HG03280 (cell line): ENCODE measurements around the gene CD164L2.
"Not testable (repeated sequence)": the region's sequence is repeated elsewhere in the genome, so short reads cannot be mapped to it uniquely, and the experiment has no call there.

Experiments used
- ATAC-seq: cut with Tn5 transposase; IDR thresholded peaks from one replicate; pipeline ENCODE4 v1.9.1; 2021; ENCODE audit warnings: mild to moderate bottlenecking, moderate library complexity; ENCODE audit not compliant: unreplicated experiment

CD164L2 gene

DNA sequence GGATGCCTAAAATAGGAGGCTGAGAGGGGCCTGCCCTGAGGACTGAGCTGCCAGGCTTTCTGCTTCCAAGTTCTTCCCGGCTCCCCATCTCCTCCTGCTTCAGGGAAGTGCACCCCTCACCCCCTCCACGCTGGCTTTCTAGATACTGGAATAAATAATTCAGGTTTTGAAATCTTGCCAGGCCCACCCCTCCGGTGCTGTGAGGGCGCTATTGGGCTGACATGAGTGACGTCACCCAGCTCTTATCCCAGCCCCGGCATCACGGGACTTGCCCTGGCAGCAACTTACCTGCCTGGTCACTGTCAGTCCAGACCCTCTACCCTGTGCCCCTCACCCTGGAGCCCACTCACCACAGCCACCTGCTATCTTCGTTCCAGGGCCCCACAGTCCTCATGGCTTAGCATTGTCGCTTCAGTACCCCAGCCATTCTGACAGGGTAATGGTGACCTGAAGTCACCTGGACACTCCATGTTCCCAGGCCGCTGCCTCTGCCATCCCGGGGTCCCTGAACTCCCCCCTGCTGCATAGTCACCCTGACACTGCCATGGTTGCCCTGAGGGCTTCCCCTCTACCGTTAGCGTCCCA lies 8.5 kb upstream of the CD164L2 start:
- ATAC-seq, result no peak

DNA sequence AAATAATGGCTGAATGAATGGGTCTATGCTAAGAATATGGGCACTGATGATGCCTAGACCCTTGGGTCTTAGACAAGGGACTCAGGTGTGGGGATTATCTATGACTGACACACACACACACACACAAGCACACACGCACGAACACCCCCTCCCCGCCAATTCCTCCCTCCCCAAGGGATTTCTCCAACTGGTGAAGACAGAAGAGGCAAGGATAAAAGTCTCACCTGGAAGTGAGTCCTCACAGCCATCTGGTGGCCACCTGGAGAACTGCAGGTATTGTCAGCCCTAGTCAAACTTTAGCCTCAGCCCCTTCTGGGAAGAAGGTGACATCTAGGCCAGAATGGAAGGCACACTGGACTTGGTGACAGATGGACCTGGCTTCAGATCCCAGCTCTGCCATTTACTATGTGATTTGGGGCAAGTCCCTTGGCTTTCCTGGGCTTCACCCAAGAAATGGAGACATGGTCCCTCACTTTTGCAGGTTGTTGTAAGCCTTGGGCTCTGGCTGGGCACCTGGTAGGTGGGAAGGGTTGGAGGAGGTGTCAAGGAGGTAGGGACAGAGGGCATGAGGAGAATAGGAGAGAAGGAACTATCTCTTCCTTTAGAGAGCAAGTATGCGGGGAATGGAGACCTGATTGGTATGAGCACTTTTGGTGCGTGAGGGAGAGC lies 5.3 kb upstream of the CD164L2 start:
- ATAC-seq, result no peak

DNA sequence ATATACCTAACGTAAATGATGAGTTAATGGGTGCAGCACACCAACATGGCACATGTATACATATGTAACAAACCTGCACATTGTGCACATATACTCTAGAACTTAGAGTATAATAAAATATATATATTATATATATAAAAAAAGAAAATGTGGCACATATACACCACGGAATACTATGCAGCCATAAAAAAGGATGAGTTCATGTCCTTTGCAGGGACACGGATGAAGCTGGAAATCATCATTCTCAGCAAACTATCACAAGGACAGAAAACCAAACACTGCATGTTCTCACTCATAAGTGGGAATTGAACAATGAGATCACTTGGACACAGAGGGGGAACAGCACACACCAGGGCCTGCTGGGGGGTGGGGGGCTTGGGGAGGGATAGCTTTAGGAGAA lies 1.7 kb upstream of the CD164L2 start:
- not testable (repeated sequence) for ATAC-seq

DNA sequence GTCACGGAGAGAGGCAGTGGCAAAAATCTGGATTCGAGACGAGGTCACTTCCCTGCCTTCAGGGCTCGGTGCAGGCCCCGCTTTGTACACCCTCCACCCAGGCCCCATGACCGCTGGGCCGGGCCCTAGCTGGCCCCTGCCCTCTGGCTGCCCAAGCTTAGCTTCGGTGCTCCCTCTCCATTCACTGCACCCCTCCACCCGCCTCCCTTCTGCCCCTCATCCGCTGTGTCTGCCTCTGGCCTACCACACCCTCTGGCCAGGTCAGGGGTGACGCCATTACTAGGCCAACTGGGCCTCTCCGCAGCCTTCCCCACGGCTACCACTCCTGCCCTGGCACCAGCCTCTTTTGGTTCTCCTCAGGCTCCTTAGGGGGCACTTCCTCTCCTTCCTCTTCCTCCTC lies 528 bp upstream of the CD164L2 start:
- ATAC-seq, result no peak

DNA sequence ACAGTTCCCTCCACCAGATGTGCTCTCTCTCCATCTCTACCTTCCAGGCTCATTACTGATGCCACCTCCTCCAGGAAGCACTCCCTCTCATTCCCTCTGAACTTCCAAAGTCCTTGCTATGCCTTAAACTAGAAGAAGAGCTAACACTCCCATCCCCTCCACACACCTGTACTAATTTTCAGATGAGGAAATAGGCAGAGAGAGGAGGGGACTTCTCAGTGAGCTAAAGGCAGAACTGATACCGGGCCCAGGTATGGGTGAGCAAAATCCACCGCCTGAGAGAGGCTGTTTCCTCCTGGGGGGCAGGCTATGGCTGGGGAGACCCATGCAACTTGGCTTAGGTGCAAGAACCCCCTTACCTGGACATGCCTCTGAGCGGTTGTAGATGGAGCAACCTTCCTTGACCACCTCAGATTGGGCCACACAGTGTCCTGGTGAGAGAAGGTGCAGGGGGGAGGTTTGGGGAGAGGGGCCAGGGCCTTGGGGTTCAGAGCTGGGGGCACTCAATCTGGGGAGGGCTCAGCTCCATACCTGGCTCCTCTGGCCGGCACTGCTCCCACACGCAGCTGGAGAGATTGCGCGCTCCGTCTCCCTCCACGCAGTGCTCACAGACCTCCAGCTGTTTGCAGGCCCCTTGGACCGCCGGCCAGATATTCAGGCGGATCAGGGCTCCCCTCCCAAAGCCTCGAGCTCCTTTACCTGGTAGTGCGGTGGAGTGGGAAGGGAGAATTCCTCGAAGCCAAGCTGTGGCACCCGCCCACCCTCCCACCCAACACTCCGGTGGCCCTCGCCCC lies 967 bp downstream of the CD164L2 start:
- no peak for ATAC-seq

DNA sequence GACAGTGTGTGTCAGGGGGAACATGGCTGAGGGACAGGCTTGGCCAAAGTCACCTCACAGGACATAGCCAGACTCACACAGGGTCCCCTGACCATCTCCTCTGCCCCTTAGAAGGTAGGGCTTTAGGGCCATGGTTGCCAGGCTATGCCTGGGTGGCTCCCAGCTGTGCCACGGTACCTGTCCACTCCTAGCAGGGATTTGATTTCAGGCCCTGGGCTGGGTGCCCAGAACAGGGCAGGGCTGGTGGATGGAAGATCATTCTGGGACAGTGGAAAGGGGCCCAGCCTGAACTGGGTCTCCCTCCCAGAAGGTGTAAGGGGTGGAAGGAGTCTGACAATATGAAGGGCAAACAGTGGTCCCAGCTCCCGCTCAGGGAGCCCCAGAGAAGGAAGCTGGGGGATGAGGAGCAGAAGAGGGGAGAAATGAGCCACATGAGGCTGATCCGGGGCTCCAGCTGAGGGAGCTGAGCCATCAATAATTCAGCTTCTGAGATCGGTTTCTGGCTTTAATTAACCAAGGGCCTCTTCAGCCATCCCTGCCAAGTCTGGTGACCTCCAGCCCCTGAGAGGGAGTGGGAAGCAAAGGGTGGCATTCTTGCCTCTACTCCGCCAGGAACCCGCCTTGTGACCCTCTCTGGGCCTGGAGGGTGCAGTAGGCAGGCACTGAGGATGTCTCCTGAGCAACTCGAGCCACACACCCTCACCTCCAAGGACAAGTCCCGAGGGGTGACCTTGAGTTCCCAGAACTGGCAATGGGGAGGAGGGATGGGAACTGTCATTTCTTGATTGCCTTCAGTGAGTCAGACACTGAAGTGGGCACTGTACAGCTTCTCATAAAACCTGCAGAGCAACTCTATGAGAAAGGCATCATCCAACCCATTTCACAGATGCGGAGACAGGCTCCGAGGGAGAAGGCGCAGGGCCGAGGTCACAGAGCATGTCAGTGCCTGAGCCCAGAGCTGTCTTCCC lies 2.1 kb downstream of the CD164L2 start:
- no peak for ATAC-seq

DNA sequence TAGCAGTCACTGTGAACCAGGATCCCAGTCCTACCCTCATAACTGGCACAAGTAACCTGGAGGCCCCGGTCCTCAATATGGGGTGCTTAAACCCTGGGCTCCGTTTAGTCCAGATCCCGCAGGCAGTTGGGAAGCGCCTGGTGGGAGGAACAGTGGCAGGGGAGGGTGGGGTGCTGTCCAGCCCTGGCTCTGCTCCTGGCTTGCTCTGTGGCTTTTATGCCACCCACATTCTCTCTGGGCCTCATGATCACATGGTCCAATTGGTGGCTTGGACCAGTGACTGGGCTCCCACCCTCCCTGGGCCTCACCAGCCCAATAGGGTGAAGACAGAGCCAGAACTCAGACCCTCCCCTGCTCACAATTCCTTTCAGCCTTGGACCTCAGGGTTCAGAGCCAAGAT lies 2.9 kb downstream of the CD164L2 start:
- ATAC-seq, result no peak

DNA sequence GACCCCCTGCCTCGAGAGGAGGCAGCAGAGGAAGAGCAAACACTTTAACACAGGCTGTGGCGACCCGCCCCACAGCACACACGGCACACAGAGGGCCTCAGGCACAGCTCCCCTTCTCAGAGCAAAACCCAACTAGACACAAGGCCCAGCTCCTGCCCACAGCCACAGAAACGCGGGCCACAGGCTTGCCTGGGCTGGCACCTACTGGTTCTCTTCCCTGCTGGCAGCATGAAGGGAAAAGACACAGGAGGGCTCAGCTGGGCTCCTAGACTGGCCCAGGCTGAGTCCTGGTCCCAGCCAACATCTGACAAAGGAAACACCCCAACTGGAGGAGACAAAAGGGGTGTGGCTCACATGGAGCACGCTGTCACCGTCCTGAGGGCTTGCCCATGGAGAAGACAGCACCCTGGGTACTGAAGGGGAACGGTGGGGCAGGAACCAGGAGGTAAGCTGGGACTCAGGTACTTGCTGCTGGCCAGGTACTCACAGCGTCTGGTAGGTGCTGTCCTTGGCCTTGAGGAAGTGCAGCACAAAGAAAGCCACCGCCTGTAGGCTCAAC lies 3.5 kb downstream of the CD164L2 start:
- no peak for ATAC-seq

DNA sequence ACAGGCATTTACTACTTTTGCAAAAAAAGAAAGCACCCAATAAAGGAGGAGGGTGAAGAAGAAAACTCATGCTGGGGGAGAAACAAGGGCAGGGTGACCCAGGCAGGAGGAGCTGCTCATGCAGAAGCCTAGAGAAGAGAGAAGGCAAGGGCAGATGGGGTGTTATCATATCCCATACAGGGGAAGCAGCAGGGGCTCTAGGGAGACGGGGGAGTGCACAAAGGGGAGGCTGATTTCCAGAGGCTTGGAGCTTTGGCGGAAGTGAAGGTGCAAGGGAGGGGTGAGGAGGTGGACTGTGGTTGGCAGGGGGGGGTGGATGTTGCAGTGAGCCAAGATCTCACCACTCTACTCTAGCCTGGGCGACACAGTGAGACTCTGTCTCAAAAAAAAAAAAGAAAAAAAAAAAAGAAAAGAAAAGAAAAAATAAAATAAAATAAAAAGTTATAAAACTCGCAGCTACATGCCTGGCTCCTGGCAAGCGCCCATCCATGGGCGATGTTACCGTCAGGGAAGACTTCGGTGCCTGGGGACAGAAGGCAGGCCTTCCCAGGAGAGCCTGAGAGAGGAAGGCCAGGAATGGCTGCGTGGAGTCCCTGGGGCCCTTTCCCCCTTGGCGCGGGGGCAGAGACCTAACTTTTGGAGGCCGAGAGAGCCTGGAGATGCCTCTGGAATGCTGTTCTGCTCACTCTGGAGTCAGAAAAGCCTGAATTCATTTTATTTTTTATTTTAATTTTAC lies 5.2 kb downstream of the CD164L2 start:
- ATAC-seq, result no peak

DNA sequence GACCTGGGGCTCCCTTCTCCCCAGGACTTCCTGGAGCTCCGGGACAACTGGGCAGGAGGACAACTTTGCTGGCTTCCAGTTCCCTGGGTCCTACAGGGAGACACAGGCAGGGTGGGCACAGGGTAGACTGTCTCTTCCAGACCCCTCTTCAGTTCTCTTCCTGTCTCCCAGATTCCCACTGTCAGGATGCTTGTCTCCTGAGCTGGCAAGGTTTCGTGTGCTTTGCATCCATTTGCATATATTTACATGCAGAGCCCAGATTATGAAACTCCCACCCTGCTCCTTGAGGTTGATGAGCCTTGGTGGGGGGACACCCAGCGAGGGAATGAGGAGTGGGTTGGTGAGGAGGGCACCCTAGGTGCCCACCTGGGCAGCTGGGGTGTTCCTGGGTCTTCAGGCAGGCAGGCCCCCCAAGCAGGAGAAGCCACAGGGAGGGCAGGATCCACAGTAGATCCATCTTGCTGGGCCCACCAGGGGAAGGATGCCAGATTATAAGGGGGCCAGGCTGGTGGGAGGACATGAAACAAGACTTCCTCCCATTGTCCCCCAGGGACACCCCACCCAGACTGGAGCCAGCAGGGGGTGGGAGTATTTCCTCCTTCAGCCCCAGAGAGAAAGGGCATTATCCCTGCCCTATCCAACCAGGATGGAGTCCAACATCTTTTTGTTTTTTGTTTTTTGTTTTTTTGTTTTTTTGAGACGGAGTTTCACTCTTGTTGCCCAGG lies 8.6 kb downstream of the CD164L2 start, which contains the start of gene FCN3:
Gene FCN3 (minus strand): TSS at position 463 of the 725 bp plus-strand sequence. CDS start 6 bp downstream, at position 457.
- ATAC-seq, result no peak

DNA sequence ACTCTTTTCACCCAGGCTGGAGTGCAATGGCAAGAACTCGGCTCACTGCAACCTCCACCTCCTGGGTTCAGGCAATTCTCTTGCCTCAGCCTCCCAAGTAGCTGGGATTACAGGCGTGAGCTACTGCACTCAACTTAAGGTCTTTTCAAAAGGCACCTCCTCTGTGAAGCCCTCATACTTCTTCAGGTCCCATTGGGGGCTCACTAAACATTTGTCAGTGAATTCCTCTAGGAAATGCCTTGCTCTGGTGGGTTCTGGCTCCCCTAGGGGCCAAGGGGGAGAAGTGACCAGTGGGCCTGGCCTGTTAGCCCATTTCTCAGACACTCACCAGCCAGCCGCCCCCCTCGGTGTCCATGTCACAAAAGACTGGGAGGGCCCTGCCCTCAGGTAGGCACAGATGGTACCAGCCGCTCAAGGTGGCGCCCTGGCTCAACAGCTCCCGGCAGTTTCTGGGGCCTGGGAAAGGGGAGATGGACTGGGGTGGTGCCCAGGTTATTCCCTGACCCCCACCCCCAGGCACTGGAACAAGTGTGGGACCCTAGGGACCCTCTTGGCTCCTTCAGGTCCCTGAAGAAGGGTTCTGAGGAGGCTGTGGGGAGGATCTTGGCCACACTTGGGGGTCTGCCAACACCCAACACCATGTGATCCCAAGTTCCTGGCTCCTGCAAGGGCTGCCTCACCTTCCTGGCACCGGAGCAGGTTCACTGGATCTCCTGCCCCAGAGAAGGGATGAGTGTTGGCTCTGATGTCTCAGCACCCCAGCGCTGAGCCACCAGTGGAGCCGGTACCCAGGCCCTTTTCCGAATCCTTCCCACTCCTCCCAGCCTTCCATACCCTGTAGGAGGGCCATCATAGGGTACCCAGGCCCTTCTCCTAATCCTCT lies 10.1 kb downstream of the CD164L2 start:
- ATAC-seq, result no peak

DNA sequence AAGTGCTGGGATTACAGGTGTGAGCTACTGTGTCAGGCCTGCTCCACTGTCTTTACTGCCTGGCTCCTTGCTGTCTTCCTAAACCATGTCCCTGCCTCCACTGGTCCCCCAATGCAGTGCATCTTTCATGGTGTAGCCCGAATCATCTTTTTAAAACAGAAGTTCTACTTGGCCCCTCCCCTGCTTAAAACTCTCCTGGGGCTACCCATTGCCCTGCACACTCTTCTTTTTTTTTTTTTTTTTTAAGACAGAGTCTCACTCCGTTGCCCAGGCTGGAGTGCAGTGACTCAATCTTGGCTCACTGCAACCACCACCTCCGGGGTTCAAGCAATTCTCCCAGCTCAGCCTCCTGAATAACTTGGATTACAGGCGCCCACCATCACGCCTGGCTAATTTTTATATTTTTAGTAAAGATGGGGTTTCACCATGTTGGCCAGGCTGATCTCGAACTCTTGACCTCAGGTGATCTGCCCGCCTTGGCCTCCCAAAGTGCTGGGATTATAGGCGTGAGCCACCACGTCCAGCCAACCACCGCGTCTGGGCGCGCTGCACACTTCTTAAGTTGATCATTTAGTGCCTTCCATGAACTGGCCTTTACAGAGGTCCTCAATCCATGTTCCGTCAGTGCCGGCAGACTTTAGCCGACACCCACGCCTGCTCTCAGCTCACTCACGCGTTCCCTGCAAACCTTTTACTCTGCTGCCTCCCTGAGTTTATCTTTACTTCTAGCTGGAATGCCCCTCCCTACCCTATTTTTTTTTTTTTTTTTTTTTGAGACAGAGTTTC lies 10.9 kb downstream of the CD164L2 start:
- no peak for ATAC-seq

DNA sequence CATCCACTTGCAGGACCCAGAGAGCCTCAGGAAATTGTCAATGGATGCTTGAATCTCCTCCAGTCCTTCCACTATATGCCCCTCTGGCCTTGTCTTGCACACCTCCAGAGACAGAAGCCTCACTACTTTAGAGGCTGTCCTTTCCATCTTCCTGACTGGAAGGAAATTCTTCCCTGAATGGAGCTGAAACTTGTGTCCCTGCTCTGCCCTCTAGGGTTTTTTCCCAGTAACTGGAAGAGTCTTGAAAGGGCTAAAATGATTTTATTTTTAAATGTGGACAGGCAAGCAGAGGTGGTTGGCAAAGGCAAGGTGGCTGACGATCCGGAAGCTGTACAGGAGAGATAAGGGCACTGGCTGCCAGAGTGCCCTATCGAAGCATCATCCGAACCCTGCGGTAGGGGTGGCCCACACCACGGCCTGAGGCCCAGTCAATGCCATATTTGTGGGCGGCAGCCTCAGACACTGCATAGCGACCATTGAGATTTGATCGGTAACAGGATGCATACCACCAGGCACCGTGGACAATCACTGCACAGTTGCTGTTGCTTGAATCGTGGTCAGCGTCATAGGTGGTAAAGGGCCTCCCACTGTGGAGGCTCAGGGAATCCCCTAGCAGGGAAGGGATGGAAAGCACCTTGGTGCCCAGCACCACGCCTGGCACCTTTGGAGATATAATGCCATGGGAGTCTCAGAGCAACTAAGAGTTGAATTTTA lies 14.1 kb downstream of the CD164L2 start:
- ATAC-seq, result no peak

DNA sequence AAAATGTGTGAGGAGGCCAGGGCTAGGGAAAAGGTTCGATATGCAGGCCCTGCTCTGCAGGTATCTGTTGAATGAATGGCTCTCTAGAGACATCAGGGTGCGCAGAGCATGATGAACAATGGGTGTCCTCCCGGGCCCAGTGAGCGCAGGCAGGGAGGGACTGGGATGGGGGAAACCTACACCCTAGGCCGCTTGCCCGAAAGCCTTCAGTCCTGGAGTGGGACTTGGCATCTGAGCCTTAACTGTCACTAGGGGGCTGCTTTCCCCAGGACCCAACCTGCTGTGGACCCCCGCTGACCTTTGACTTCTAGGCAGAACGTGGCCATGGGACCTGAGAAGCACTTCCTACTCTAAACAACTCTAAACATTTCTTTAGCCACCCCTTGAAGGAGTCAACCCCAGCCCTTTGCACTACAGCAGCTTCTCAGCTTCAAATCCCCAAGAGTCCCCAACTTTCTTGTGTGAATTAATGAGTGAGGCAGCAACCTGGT lies 15.9 kb downstream of the CD164L2 start:
- no peak for ATAC-seq

DNA sequence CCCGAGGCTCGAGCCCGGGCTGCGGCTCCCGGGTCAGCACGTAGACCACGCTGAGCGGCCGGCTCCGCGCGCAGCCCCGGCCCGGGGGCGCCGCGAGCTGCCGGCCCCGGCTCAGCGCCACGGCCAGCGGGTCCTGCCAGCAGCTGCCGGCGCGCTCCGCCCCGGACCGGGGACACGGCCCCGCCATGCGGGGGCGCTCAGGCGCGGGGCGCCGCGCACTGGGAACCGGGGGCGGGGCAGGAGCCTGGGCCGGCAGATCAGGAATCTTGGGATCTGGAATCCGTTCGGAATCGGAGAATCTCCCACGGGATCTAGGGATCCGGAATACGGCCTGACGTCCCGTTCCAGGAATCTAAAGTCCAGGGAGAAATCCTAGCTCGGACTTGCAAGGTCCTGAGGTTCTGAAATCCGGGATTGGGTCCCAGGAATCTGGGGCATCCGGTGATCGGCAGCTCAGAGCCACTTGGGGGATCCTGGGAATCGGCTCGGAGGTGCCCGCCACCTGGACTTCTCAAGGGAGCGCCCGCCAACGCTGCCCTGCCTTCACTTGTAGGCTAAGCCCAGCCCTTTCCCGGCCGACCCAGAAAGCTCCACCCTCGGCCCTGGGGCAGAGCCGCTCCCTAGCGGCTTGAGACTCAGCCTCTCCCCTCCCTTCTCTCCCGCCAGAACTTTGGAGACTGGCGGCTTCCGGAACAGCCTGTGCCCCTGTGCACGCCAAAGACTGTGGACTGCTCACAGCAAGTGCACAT lies 16.5 kb downstream of the CD164L2 start, which contains the start of gene MAP3K6:
Gene MAP3K6 (minus strand): TSS at position 551 of the 749 bp plus-strand sequence. CDS start 364 bp downstream, at position 187.
- no peak for ATAC-seq

DNA sequence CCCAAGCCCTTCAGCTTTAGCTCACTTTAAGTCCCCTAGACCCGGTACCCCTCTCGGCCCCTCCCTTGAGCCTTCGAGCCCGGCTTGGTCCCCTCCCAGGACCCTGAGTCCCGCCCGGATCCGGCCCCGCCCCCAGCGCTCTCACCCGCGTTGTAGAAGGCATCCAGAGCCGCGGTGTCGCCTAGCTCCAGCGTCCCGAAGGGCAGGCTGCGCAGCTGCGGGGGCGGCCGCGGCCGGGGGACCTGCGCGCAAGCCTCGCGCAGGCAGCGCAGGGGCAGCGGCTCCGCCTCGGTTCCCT lies 17.1 kb downstream of the CD164L2 start:
- ATAC-seq, result no peak
